Raji (cell line): ENCODE results near the gene PAPPA2.

Source experiments
- POLR2A ChIP-seq: IDR thresholded peaks from 2 replicates; pipeline ENCODE4 v1.6.1; 2011; ENCODE audit warnings: low read depth, low read length, control low read depth; ENCODE audit not compliant: insufficient read depth

The PAPPA2 gene

GRCh38 chr1:176462674-176463378 is at the start of gene PAPPA2:
Gene PAPPA2 (plus strand): TSS chr1:176463175. CDS start chr1:176556323, 93,148 bp downstream.
- TF ChIP-seq POLR2A, result no peak

- no peak for TF ChIP-seq POLR2A
Observed at GRCh38 chr1:176416777-176417176, 46.2 kb upstream of the PAPPA2 start.

- TF ChIP-seq POLR2A, result no peak
Observed at GRCh38 chr1:176434234-176434633, 28.7 kb upstream of the PAPPA2 start.

GRCh38 chr1:176436251-176436650 is 26.7 kb upstream of the PAPPA2 start:
- TF ChIP-seq POLR2A, result no peak

- TF ChIP-seq POLR2A, result no peak
Observed at GRCh38 chr1:176440176-176440575, 22.8 kb upstream of the PAPPA2 start.

GRCh38 chr1:176444286-176444685 is 18.7 kb upstream of the PAPPA2 start:
- TF ChIP-seq POLR2A, result no peak

GRCh38 chr1:176445402-176445801 is 17.6 kb upstream of the PAPPA2 start:
- no peak for TF ChIP-seq POLR2A

GRCh38 chr1:176448340-176448739 is 14.6 kb upstream of the PAPPA2 start:
- no peak for TF ChIP-seq POLR2A

GRCh38 chr1:176450526-176450925 is 12.4 kb upstream of the PAPPA2 start:
- TF ChIP-seq POLR2A, result no peak

- TF ChIP-seq POLR2A, result no peak
Observed at GRCh38 chr1:176456795-176457194, 6.2 kb upstream of the PAPPA2 start.

- no peak for TF ChIP-seq POLR2A
Observed at GRCh38 chr1:176460544-176461336, 2.2 kb upstream of the PAPPA2 start.

GRCh38 chr1:176461576-176461975 is 1.4 kb upstream of the PAPPA2 start:
- TF ChIP-seq POLR2A, result no peak

GRCh38 chr1:176466514-176466913 is 3.5 kb downstream of the PAPPA2 start:
- no peak for TF ChIP-seq POLR2A

GRCh38 chr1:176469450-176470010 is 6.6 kb downstream of the PAPPA2 start:
- TF ChIP-seq POLR2A, result no peak

GRCh38 chr1:176471338-176472121 is 8.6 kb downstream of the PAPPA2 start:
- no peak for TF ChIP-seq POLR2A
